Hematopoietic multipotent progenitor cell treated with erythropoietin and hydrocortisone succinate and interleukin-3 and kit ligand, for 17 days (in vitro differentiated cells): ENCODE data around the gene PYGL.

Source experiments
- DNase-seq: peaks from one replicate; pipeline ENCODE4 v3.0.0-alpha.2; 2015; ENCODE audit warnings: low spot score

The PYGL gene

GRCh38 chr14:50871914-50872732 lies 72.2 kb downstream of the PYGL start, which contains the start of gene ABHD12B:
TSS of gene ABHD12B (plus strand) at chr14:50872053. CDS start at chr14:50872175, 122 bp downstream.
- no peak for DNase-seq

GRCh38 chr14:50871228-50871627 lies 73.1 kb downstream of the PYGL start:
- no peak for DNase-seq

GRCh38 chr14:50865391-50866076 lies 78.7 kb downstream of the PYGL start:
- no peak for DNase-seq

- DNase-seq: no peak
Measured at GRCh38 chr14:50864946-50865345, 79.3 kb downstream of the PYGL start.

- no peak for DNase-seq
Measured at GRCh38 chr14:50864237-50864636, 80.0 kb downstream of the PYGL start.

- no peak for DNase-seq
Measured at GRCh38 chr14:50862036-50862570, 82.2 kb downstream of the PYGL start.

- peak; percentile 81 for DNase-seq
Measured at GRCh38 chr14:50860478-50861086, 83.7 kb downstream of the PYGL start.

- DNase-seq: no peak
Measured at GRCh38 chr14:50859296-50859624, 85.0 kb downstream of the PYGL start.

GRCh38 chr14:50856660-50857059 lies 87.6 kb downstream of the PYGL start:
- DNase-seq: no peak

- DNase-seq: no peak
Measured at GRCh38 chr14:50855558-50855957, 88.7 kb downstream of the PYGL start.
